NCI-H1436 (cell line): Measurements from ENCODE around the gene DOK6.
"Not testable (repeated sequence)": the region's sequence is repeated elsewhere in the genome, so short reads cannot be mapped to it uniquely, and the experiment has no call there.

ENCODE experiments used
- DNase-seq: peaks from one replicate; lab custom pipeline; 2025; lab: John Stamatoyannopoulos, UW

The DOK6 gene

GRCh38 chr18:69813559-69813958 is 412.9 kb downstream of the DOK6 start:
- DNase-seq, result no peak

- no peak for DNase-seq
Observed at GRCh38 chr18:69814861-69815385, 414.2 kb downstream of the DOK6 start.

GRCh38 chr18:69817335-69817940 is 416.8 kb downstream of the DOK6 start:
- no peak for DNase-seq

- DNase-seq, result no peak
Observed at GRCh38 chr18:69819460-69819859, 418.8 kb downstream of the DOK6 start.

GRCh38 chr18:69820538-69820937 is 419.9 kb downstream of the DOK6 start:
- no peak for DNase-seq

- DNase-seq, result no peak
Observed at GRCh38 chr18:69830189-69830588, 429.5 kb downstream of the DOK6 start.

GRCh38 chr18:69834980-69835379 is 434.3 kb downstream of the DOK6 start:
- not testable (repeated sequence) for DNase-seq

- no peak for DNase-seq
Observed at GRCh38 chr18:69838003-69838402, 437.3 kb downstream of the DOK6 start.

GRCh38 chr18:69838620-69839411 is 438.1 kb downstream of the DOK6 start:
- DNase-seq, result no peak

GRCh38 chr18:69839497-69839896 is 438.8 kb downstream of the DOK6 start:
- DNase-seq, result no peak

- DNase-seq, result no peak
Observed at GRCh38 chr18:69840001-69840400, 439.3 kb downstream of the DOK6 start.

- no peak for DNase-seq
Observed at GRCh38 chr18:69840445-69840844, 439.8 kb downstream of the DOK6 start.

GRCh38 chr18:69841117-69841516 is 440.4 kb downstream of the DOK6 start:
- no peak for DNase-seq

- DNase-seq, result peak; percentile 64
Observed at GRCh38 chr18:69843015-69843414, 442.3 kb downstream of the DOK6 start.

GRCh38 chr18:69844656-69845055 is 444.0 kb downstream of the DOK6 start:
- no peak for DNase-seq

GRCh38 chr18:69845593-69846506 is 445.2 kb downstream of the DOK6 start:
- DNase-seq, result peak; percentile 51

- DNase-seq, result no peak
Observed at GRCh38 chr18:69853051-69853450, 452.4 kb downstream of the DOK6 start.

GRCh38 chr18:69854455-69854854 is 453.8 kb downstream of the DOK6 start:
- DNase-seq, result no peak

- DNase-seq, result no peak
Observed at GRCh38 chr18:69858897-69859296, 458.2 kb downstream of the DOK6 start.

- not testable (repeated sequence) for DNase-seq
Observed at GRCh38 chr18:69864802-69865201, 464.1 kb downstream of the DOK6 start.

- no peak for DNase-seq
Observed at GRCh38 chr18:69865776-69866175, 465.1 kb downstream of the DOK6 start.

GRCh38 chr18:69866212-69866611 is 465.5 kb downstream of the DOK6 start:
- no peak for DNase-seq
